Iris pigment epithelial cell (primary cell): ENCODE results near the gene ZIM2.

ENCODE experiments used
- DNase-seq: peaks from one replicate; pipeline ENCODE4 v3.0.0-alpha.2; 2011; ENCODE audit warnings: low read depth

ZIM2 gene

GRCh38 chr19:56838909-56839651, 1.4 kb downstream of the ZIM2 start:
- DNase-seq, result peak; percentile 71

- peak; percentile 12 for DNase-seq
Observed at GRCh38 chr19:56838024-56838908, 2.3 kb downstream of the ZIM2 start.

- no peak for DNase-seq
Observed at GRCh38 chr19:56837492-56838023, 3.0 kb downstream of the ZIM2 start.

- no peak for DNase-seq
Observed at GRCh38 chr19:56837004-56837403, 3.5 kb downstream of the ZIM2 start.

- no peak for DNase-seq
Observed at GRCh38 chr19:56836059-56836458, 4.5 kb downstream of the ZIM2 start.

GRCh38 chr19:56835401-56835800, 5.1 kb downstream of the ZIM2 start:
- no peak for DNase-seq

GRCh38 chr19:56834564-56835375, 5.8 kb downstream of the ZIM2 start:
- no peak for DNase-seq

- DNase-seq, result no peak
Observed at GRCh38 chr19:56832352-56832928, 8.1 kb downstream of the ZIM2 start.

- no peak for DNase-seq
Observed at GRCh38 chr19:56831255-56831654, 9.3 kb downstream of the ZIM2 start.

GRCh38 chr19:56829596-56829995, 10.9 kb downstream of the ZIM2 start:
- no peak for DNase-seq

- DNase-seq, result no peak
Observed at GRCh38 chr19:56827708-56828107, 12.8 kb downstream of the ZIM2 start.

- no peak for DNase-seq
Observed at GRCh38 chr19:56823956-56824355, 16.6 kb downstream of the ZIM2 start.

- no peak for DNase-seq
Observed at GRCh38 chr19:56823417-56823816, 17.1 kb downstream of the ZIM2 start.

- no peak for DNase-seq
Observed at GRCh38 chr19:56822755-56823154, 17.8 kb downstream of the ZIM2 start.

- no peak for DNase-seq
Observed at GRCh38 chr19:56821675-56822074, 18.9 kb downstream of the ZIM2 start.

GRCh38 chr19:56821209-56821608, 19.3 kb downstream of the ZIM2 start:
- no peak for DNase-seq

GRCh38 chr19:56819166-56819565, 21.4 kb downstream of the ZIM2 start:
- DNase-seq, result no peak

GRCh38 chr19:56814656-56815055, 25.9 kb downstream of the ZIM2 start:
- DNase-seq, result no peak

- DNase-seq, result no peak
Observed at GRCh38 chr19:56813531-56813930, 27.0 kb downstream of the ZIM2 start.

- DNase-seq, result no peak
Observed at GRCh38 chr19:56811480-56811879, 29.0 kb downstream of the ZIM2 start.

- DNase-seq, result no peak
Observed at GRCh38 chr19:56810260-56810659, 30.3 kb downstream of the ZIM2 start.
